HL-60 (cell line): Measurements from ENCODE around the gene SLC34A1.
A peak's percentile ranks its signal among the peaks of the same experiment; 100 is the strongest.

Experiments
- DNase-seq, 2 experiments: peaks; one replicate each; pipeline ENCODE4 v3.0.0-alpha.2; 2010 to 2020; ENCODE audit warnings: low read depth in 1 of 2, low spot score in 1 of 2
- H3K27ac ChIP-seq: fragments of 250-450 bp; sonication (Bioruptor Pico); replicated peaks from 2 replicates; pipeline ENCODE4 v1.5.1; 2020; ENCODE audit warnings: mild to moderate bottlenecking, moderate library complexity
- H3K27me3 ChIP-seq: fragments of 250-450 bp; sonication (Bioruptor Pico); 2 replicates; pipeline ENCODE4 v1.5.1; 2021; ENCODE audit warnings: mild to moderate bottlenecking, moderate library complexity; ENCODE audit not compliant: insufficient read depth, poor library complexity, severe bottlenecking
- H3K4me3 ChIP-seq: replicated peaks from 2 replicates; pipeline ENCODE4 v1.5.1; 2011; ENCODE audit warnings: mild to moderate bottlenecking, control low read depth, low read length; ENCODE audit not compliant: insufficient read depth
- CTCF ChIP-seq: IDR thresholded peaks from one replicate; pipeline ENCODE4 v1.5.1; 2011; ENCODE audit warnings: low read length, control low read depth, inconsistent platforms; ENCODE audit not compliant: insufficient read depth
- GABPA ChIP-seq: IDR thresholded peaks from 2 replicates; pipeline ENCODE4 v1.6.1; 2012; ENCODE audit warnings: low read depth
- POLR2AphosphoS5 ChIP-seq: IDR thresholded peaks from 2 replicates; pipeline ENCODE4 v1.6.1; 2012; ENCODE audit warnings: low read depth
- REST ChIP-seq: IDR thresholded peaks from 2 replicates; pipeline ENCODE4 v1.6.1; 2012; ENCODE audit warnings: low read depth; ENCODE audit not compliant: insufficient replicate concordance
- SPI1 ChIP-seq: IDR thresholded peaks from 2 replicates; pipeline ENCODE4 v1.6.1; 2012; ENCODE audit warnings: low read depth, mild to moderate bottlenecking, borderline replicate concordance

Gene SLC34A1

GRCh38 chr5:177378884-177379883, 5.0 kb upstream of the SLC34A1 start:
- no peak overlapping the region for H3K4me3 ChIP-seq
- H3K27me3 ChIP-seq: no peaks in the 10 kb centered on the region
- TF ChIP-seq SPI1: no peak
- TF ChIP-seq GABPA: no peak
- TF ChIP-seq POLR2AphosphoS5: no peak
- TF ChIP-seq REST: no peak
- TF ChIP-seq CTCF: no peak
- H3K27ac ChIP-seq: no peak overlapping the region
- DNase-seq: peak in 1 of 2 experiments; percentile 20

- no peak overlapping the region for H3K27ac ChIP-seq
- H3K27me3 ChIP-seq: no peaks in the 10 kb centered on the region
- H3K4me3 ChIP-seq: no peak overlapping the region
- no peak for DNase-seq
- TF ChIP-seq CTCF (no peak), REST (no peak), POLR2AphosphoS5 (no peak), SPI1 (no peak), GABPA (no peak)
These were observed 3.5 kb upstream of the SLC34A1 start for GRCh38 chr5:177380805-177381126.

GRCh38 chr5:177382423-177383029, 1.7 kb upstream of the SLC34A1 start:
- TF ChIP-seq POLR2AphosphoS5 (no peak), GABPA (no peak), SPI1 (peak; percentile 79), CTCF (peak; percentile 19)

More at GRCh38 chr5:177382423-177383029, 1.7 kb upstream of the SLC34A1 start:
- H3K27me3 ChIP-seq: no peaks in the 10 kb centered on the region
- peak in 1 of 2 experiments; percentile 68 for DNase-seq
- H3K27ac ChIP-seq: no peak overlapping the region
- no peak overlapping the region for H3K4me3 ChIP-seq
